GM21447 (cell line): ENCODE measurements around the gene BMPER.

ENCODE experiments used
- ATAC-seq: cut with Tn5 transposase; IDR thresholded peaks from one replicate; pipeline ENCODE4 v1.9.1; 2021; ENCODE audit not compliant: unreplicated experiment

The BMPER gene

DNA sequence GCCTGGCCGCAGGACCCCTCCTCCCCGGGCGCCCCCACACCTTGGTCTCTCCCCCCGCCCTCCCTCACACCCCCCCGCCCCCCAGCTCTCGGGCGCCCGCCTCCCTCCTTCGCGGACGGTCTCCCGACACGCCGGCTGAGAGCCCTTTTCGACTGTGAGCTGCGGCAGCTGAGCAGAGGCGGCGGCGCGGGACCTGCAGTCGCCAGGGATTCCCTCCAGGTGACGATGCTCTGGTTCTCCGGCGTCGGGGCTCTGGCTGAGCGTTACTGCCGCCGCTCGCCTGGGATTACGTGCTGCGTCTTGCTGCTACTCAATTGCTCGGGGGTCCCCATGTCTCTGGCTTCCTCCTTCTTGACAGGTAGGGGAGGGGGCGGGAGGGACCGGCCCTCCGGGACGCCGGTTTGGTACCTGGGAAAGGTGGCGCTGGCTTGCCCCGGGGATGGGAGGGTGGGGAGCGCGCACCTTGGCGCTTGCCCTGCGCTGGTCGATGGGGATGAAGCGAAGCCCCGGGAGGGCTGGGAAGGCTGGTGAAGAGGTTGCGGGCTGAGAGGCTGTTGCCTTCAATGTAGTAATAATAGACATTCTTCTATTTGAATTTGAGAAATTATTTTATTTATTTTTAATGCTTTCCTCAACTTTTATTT, at the start of gene BMPER:
BMPER (plus strand) TSS at position 151 of the 644 bp plus-strand sequence; CDS start at position 226, 75 bp downstream.
- ATAC-seq, result no peak

DNA sequence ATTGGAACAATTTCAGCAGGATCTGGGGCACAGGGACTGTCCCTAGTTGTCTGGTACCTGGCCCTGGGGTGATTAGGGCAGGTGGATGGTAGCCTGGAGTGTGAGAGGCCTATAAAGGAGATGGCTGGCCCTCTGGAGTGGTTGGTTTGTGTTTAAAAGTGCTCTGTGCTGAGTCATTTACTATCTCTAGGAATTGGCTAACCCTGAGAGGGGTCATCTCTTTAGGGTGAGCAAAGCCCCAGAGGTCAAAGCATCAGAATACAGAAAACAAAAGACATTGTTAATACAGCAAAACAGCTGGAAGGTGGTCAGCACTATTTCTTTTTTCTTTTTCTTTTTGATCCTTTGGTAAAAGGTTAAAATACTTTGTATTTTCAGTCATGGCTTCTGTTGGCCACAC, 43.4 kb upstream of the BMPER start:
- no peak for ATAC-seq

DNA sequence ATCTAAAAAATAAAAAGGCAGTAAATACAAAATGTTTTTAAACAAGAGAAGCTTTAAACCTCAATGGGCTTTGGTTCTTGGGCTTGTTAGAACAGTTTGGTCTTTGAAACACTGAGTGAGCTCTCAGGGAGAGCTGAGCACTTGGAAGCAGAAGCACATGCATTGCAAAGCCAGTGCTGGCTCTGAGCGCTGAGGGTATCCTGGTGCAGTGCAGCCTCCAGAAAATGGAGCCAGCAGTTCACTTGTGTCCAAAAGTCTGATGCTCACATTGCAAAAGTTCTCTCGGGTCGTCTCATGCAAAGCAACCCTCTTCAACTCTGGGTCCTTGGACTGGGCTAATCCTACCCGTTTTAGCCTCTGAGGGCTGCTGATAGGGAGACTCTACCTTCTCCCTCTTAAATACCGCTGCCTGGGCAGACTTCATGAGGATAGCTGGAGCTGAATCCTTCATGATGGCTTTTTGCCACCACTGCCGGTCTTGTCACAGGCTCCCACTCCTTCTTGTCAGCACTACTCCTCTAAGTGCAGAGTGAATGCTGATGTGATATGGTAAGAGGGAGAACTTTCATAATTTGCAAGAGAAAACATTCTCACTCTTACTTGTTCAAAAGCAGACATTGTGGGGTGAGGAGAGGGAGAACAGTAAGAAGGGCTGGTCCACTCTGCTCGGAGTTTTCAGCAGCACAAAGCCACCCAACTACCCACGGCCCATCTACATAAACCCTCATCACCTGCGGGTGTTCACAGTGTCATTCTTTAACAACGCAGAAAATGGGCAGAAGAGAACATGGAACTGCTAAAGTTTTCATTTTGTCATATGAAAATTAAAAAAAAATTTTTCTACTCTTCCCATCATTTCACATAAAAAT, 42.2 kb upstream of the BMPER start:
- no peak for ATAC-seq

DNA sequence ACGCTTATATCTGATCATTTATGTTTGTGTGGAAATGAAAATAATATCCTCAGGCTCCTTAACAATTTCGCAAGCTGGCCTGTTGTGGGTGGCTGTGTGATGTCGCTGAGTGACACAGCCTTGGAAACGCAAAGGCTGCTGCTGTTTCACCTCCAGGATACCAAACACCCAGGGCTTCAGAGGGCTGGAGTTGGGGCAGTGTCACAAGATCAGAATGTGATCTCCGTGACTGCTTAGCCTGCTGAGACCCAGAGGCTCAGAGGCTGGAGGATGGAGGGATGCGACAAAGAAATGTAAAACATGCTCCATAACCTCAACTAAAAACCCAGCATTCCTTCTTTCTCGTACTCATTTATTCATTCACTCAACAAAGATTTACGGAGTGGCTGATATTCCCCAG, 37.2 kb upstream of the BMPER start:
- ATAC-seq, result no peak

DNA sequence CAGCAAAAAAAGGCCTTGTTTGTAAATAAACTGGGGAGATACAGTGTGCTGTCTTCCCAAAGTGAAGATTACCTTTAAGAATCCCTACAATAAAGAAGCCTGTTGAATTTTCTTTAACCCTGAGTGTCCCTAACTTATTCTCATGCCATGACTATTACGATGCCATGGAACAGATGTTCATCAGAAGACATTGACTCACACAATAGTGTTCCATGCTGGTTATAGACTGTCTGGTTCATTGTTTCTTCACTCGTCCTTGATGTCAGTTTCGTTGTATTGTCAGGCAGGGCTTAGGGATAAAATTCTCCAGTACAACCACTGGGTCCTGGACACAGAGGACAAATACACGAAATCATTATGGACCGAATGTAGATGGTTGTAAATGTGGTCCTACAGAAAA, 36.2 kb upstream of the BMPER start:
- no peak for ATAC-seq

DNA sequence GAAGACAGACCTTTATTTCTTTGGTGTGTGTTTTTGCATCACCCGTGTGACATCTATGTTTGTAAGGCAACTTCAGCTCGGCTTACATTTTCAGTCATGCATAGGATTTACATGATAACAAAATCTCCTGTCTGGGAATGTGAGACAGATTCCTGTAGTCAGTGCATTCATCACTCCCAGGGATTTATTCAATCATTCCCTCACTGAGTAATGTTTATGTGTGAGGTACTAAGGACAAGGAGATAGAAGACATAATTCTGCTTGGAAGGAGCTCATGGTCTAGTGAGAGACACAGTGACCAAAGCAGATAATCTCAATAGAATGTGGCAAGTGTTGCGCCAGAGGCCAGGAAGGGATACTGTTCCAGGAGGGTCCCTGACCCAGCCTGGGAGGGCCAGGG, 35.2 kb upstream of the BMPER start:
- ATAC-seq, result no peak

DNA sequence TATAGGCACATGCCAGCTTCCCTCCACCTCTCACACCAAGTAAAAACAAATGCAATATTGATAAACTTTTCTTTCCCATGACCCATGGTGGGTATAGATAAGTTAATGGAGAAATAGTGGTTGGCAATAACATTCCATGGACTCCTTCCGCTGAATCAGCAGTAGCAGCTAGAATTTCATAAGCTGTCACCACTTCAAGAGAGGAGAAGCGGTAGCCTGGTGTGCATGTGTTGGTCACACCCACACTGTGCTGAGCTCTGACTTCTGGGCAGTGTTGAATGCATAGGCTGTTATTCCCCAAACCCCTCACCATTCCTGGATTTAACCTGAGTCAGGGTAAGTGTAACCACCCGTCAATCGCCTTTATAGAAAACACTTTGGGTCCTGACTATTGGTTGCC, 32.5 kb upstream of the BMPER start:
- ATAC-seq, result no peak

DNA sequence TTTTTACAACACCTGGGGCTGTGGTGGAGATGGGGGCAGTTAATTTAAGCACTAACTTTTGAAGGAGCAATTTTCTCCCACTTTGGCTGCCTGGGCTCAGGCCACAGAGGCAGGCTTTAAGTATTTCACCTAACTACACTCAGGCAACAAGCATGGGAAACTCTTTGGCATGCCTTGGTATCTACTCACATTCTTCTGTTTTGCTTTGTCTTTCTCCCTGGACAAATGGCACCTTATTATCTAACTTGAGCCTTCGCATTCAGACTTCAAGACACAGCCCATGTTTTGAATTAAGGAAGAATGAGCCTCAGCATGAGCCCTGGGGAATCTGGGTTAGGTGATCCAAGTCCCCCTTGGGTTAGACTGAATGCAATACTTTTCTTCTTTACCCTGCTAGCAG, 31.8 kb upstream of the BMPER start:
- ATAC-seq, result no peak

DNA sequence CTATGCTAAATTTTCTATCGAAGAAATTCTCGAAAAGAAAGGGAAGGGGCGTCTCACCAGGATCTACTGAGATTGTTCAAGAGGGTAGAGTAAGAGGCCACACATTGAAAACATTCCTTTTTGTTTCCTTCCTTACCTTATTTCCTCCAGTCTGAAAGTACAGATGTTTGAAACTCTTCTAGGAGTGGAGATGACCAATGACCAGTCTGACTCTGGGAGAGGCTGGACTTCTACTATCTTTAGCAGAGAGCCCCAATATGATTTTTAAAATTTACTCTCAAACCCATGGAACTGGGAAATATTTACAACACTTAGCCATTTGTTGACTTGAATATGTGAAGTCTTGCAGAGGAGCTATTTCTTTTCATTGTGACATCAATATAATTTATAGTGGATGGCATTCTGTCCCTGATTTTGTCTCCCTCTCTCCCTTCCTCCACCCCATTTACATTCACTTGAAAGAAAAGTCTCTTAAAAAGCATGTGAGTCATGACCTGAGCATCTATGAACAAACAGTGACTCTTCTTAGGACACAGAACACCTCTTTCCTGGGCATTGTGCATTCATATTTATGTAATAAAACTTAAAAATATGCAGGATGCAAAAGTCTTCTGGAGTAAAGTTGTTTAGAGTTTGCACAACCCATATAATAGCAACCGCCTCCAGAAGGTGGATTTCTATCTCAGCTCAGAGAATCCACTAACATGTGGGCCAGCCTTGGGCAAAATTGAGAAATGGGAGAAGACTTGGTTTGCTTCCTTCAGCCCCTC, 31.2 kb upstream of the BMPER start:
- no peak for ATAC-seq

DNA sequence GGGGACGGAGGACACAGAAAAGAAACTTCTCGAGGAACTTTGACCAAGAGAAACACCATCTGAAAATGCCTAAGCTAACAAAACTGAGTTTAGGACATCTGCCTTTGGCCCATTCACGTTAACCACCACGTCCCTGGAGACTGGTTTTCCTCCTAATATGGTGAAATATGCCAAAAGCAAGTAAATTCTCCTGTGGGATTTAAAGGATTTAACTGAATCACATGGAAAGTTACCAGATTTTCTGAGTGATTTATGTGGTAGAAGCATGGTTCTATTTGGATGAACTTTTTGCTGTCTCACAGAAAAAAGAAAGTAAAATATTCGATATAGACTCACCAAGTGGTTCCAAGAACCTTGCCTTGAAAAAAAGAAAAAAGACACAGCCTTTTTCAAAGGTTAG, 30.4 kb upstream of the BMPER start:
- ATAC-seq, result no peak

DNA sequence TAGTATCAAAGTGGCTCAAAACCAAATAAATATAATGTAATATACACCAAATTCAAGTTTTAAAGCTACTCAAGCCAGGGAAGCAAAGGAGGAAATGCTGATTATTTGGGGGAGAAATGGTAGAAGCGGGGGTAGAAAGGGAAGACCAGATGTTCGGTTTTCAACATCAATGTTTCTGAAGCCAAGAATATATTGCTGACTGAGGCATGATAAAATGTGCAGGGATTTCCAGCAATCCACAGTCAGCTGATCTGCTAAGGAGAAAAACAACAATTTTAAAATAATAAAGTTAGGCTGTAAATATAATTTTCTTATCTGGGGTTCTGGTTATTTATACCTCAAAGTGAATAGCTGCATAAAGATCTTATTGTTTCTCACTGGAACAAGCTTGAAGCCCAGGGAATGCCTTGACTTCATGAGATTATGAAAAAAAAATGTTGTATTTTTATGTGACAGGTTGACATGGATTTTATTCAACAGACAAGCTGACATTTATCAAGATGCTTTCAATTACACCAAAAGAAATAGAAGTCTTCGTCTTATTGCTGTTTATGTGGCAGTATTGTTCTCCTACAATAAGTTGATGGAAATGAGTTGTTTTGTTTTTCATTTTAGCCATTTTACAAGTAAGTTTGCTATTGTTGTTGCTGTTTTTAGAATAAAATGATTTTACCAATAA, 28.6 kb upstream of the BMPER start:
- ATAC-seq, result no peak

DNA sequence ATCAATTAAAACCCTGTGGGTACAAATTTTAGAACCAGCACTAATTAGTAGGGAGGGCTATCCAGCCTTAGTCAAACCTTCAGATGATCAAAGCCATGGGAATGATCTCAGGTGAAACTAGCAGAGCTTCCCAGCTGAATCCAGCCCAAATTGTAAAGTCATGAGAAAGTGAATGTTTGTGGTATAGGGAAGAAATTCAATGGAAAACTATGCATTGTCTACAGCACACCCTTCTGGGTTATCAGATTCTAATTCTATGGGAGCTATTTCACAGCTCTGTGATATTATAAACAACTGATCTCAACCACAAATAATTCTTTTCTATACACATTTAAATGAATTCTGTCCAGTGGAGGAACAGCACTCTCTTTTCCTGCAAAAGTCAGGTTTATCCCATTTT, 24.6 kb upstream of the BMPER start:
- ATAC-seq, result no peak

DNA sequence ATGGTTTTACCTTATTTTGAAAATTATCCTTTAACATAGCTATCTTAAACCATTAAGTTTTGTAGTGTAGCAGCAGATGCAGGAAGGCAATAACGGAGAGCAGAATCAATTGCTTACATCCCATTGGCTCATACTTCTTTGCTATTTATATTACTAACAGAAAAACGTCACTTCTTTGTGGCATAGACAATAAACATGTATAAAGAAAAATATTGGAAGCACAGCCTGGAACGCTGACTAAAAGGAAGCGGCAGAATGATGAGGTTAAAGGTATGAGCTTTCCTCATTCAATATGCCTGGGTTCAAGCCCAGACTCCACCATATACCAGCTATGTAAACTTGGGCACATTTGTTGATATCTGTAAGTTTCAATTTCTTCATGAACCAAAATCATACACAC, 24.0 kb upstream of the BMPER start:
- no peak for ATAC-seq

DNA sequence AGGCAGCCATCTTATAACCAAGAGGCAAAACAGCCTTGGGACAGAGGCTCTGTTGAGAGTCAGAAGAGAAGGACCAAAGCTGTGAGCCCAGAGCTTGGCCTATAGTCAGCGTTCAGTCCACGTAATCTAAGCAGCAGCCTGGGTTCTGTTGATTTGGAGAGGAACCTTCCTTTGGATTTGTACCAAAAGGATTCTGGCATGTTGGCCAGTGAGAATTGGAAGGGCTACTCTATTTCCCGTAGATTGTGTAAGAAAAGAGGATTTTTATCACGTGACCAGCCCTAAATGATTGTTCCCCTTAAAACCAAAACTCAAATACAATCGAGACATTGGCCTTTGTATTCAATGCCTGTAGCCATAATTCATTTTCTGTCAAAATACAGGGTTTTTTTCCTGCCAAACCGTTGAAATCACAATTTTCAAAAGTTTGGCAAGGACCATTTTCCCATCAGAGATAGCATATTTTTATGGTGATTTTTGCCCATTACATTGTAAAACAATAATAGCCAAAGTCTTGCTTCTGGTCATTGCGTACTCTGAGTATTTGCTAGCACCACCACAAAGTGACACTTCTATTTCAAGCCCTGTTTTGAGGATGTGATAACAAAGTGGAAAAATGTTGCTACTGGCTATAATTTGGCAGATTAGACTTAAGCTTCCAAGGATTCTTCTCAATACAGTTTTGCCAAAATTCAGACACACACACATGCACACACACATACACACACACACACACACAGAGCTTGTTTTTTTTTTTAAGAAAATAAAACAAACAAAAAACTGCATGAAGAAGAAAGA, 23.1 kb upstream of the BMPER start:
- ATAC-seq, result no peak

DNA sequence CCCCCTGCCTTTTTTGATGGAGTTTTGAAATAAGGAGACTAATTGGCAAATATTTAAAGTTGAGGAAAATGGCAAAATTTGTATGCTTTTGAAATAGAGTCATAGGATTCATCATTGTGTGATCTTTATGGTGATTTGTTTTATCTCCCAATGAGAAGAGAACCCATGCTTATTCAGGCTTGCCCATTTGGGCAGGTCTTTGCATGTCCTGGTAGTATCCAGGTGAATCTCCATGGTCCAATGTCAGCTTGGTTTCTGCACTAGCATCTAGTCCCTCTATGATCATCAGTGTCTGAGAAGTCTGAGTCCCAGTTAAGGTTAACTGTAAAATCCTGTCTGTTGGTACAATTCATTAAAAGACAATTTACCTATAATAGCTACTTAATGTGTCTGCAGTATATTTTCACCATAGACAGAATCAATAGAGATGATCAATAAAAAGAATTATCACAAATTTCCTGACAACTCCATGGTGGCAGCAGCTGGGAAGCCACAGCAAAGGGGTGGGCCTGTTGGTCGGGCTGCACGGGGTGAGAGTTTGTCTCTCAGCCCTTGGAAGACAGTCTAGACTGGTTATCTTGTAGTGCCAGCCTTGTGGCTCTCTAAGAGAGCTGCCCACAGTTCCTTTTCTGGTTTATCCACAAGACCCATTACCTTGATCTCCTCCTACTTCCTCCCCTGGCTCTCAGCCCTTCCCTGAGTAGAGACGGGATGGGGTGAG, 22.2 kb upstream of the BMPER start:
- ATAC-seq, result no peak

DNA sequence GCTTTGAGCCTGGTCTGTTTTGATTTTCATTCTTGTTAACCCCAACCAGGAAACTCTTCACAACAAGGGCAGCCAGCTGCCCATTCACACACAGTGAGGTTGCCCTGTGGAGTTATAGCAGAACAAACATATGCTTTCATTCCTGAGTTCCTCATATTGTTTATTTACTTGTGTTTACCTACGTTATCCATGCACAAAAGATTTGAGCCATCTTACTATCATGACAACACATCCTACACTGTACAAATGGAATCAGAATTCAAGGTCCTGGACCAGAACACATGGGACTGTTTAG, 21.7 kb upstream of the BMPER start:
- ATAC-seq, result no peak

DNA sequence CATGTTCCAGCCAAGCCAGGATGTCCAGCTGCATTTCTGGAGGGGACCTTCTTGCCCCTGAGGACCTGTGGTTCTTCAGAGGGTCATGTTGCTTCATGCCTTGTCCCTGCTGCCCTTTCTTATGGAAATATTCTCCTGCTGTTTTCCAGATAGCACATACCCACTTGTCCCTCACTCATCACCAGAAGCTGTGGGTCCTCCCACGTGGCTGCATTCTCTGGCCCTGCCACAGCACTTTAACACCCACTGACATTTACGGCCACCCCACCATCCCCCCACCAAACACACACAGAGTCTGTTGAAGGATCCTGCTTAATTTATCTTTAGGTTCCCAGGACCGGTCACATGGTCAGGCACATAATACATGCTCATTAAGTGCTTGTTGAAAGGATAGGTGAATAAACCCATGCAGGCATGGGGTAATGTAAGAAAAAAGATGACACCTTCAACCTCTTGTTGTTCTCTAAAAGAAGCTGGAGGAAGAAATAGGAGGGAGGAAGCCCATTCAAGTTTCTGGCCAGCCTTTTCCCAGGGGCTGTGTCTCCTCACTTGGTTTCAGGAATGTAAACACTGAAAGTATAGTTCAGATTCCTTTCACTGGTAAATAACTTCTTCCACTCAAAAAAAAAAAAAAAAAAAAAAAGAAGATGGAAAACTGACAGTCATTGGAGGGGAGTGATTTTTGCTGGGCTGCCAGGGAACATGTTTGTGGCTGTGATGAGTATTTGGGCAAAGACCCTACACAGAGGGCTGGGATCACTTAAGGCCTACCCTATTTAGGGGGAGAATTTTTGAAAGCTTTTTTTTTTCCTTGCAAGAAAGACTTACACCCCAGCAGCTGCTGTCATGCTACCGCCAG, 19.8 kb upstream of the BMPER start:
- ATAC-seq, result no peak

DNA sequence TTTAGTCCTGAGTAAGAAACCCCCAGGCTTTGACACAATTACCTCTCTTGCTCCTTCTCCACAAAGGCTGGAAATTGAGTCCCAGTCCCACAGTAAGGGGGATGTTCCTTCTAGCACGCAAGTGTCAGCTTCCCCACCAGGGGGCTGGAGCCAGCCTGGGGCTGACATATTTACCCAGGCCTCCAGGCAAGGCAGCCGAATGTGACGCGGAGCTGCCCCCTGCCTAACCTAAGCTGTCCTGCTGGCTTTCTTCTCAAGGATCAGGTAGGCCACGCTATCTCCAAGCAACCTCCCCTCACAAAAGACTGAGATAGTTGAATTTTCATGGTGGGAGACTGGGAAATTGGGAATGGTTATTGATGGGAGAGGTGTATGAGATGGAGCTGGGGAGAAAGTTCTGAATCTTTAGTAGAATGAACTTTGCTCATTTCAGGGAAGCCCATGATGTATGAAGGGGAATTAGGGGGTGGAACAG, 19.2 kb upstream of the BMPER start:
- no peak for ATAC-seq
